ENCODE results near the gene RAPGEF4. TPM values are rescaled to one million over a fixed set of nuclear protein-coding genes. Genes with fewer than 3 reads are reported as not detected.
"Not testable (repeated sequence)": the region's sequence is repeated elsewhere in the genome, so short reads cannot be mapped to it uniquely, and the experiment has no call there.

The RAPGEF4 gene
- polyA plus RNA-seq, 12 donors: 2.1 to 16.7 (median 3.8) TPM; not detected in 1

DNA sequence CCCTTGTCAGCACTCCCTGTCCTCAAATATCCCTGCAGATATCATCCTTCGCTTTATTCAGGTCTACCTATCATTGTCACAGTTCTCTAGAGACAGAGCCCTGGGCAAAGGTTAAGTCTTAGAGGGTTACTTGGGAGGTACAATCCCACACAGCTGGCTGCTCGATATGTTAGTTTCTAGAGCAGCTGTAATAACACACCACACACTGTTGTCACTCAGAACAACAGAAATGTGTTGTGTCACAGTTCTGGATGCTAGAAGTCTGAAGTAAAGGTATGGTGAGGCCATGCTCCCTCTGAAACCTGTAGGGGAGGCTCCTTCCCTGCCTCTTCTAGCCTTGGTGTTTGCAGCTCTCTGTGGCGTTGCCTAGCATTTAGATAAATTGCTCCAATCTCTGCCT lies 9.9 kb upstream of the RAPGEF4 start:
- no peak for DNase-seq

DNA sequence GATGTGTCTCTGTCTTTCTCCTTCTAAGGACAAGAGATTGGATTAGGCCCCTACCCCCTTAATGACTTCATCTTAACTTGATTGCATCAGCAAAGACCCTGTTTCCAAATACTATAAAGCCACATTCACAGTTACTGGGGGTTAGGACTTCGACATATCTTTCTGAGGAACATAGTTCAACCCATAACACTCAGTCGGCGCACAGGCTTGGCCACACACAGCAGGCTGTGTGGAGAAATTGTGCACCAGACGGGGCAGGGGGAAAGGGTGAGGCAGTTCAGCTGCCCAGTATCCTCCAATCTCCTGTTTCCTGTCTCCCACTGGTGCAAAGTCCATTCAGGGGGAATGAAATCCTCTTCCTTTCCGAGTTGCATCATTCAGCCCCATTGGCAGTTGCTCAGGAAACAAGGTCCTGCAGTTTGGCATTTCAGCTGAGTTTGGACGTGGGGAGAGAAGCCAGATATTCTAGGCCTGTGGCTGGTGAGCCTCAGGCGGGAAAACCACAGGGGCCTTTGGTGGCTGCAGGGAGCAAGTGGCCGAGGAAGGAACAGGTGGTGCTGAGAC lies 9.4 kb upstream of the RAPGEF4 start:
- no peak for DNase-seq

DNA sequence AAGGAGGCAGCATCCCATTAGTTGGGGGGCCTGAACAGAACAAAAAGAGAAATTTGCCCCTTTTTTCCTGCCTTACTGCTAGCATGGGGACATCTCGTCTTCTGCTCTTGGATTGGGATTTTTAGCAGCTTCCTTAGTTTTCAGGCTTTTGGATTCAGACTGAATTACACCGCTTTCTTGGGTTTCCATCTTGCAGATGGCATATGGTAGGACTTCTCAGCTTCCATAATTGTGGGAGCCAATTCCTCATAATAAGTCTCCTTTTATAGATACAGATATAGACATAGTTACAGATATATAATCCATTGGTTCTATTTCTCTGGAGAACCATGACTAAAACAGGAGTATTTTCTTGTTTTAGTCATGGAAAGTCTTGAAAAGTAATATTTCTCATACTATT lies 5.2 kb upstream of the RAPGEF4 start:
- DNase-seq: no peak

DNA sequence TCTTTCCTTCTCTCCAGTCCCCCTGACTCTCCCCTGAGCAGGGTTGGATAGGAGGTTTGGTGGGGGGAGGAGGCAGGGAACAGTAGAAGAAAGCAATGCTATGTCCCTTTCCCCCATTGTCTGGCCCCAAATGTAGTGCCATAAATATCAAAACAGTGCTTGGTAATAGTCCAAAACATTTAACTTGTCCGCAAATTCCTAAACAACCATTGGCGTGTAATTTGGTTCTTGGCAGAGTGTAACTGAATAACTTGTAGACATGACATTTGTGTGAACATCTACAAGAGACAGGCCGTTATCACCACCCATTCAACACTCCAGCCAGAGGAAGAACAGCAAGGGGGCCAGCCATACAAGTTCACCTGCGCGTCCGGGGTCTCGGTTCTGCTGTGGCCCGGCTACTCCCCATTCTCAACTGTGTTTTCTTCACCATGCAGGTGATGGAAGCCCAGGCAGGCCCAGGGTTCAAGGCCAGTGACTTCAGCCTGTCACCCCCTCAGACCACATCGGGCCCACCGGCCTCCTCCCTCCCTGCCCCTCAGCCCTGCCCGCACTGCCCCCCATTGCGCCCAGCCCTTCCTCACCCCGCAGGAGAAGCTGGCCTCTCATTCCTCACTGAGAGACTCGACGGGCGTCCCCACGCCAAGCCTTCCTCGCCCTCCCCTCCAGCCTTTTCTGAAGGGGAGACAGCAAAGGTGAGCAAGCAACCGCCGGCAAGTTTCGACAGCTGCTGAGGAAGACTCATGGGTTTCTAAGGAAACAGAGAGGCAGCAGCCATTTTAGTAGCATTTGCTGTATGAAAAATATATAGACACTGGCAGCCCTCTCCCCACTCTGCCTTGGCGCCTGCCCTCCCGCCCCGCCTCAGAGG lies 699 bp upstream of the RAPGEF4 start:
- no peak for DNase-seq

- DNase-seq: no peak
Measured at GRCh38 chr2:172736424-172737174, 954 bp downstream of the RAPGEF4 start.

DNA sequence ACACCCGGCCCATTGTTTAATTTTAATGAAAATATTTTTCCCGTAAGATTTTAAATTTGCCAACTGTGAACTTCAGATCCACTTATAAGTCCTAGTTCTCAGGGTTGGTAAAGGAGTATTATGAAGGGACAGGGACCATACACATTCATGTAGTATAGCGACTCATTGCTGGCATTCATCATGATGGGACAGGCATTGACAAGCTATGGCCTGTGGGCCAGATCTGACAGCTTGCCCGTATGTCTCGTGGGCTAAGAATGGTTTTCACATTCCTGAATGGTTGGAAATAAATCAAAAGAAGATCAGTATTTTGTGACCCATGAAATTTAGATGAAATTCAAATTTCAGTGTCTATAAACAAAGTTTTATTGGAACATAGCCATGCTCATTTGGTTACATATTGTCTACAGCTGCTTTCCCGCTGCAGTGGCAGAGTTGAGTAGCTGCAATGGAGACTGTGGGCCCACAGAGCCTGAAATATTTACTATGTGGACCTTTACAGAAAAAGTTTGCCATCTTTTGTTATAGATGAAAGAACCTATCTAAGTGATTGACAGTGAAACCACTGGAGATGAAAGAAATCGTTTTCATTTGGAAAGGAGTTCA lies 4.1 kb downstream of the RAPGEF4 start:
- DNase-seq: no peak

- DNase-seq: no peak
Measured at GRCh38 chr2:172740856-172741255, 5.2 kb downstream of the RAPGEF4 start.

GRCh38 chr2:172742931-172743540 lies 7.4 kb downstream of the RAPGEF4 start:
- DNase-seq: no peak

DNA sequence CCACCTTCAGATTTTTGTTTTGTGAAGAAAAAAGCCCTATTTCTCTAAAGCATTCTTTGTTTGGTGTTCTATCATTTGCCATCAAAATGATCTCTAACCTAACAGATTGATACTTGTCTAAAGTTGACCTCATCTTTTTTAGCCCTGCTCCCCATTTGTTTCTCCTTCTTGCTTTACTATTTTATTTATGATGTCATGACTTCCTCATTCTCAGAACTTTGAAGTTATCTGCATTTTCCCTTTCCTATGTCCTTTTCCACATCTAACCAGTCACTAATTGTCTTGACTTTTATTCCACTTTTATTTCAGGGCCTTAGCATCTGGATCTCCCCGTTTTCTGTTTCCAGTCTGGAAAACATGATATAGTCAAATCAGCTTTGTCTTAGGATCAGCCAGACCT lies 8.3 kb downstream of the RAPGEF4 start:
- no peak for DNase-seq

DNA sequence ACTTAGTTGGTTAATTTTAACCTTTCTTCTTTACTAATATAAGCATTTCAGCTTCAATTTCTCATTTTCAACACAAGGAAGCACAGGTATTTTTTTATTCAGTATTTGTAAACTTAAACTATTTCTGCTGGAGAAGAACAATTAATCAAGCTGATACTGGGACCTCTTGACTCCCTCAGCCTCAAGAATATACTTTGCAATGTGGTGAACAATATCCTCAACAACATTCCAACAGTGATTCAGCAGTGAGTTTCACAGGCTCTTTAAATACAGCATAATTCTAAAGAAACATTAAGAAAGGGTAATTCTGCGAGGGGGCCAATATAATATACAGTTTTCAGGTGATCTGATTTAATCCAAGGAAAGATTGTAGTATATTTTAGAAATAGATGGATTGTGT lies 10.0 kb downstream of the RAPGEF4 start:
- DNase-seq: no peak

DNA sequence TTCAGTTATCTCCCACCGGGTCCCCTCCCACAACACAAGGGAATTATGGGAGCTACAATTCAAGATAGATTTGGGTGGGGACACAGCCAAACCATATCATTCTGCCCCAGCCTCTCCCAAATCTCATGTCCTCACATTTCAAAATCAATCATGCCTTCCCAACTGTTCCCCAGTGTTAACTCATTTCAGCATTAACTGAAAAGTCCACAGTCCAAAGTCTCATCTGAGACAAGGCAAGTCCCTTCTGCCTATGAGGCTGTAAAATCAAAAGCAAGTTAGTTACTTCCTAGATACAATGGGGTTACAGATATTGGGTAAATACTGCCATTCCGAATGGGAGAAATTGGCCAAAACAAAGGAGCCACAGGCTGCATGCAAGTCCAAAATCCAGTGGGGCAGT lies 12.9 kb downstream of the RAPGEF4 start:
- DNase-seq: not testable (repeated sequence)

DNA sequence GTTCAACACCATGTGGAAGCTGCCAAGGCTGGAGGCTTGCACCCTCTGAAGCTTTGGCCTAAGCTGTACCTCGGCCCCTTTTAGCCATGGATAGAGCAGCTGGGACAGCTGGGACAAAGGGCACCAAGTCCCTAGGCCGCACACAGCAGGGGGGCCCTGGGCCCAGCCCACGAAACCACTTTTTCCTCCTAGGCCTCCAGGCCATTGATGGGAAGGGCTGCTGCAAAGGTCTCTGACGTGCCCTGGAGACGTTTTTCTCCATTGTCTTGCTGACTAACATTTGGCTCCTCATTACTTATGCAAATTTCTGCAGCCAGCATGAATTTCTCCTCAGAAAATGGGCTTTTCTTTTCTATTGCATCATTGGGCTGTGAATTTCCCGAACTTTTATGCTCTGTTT lies 13.7 kb downstream of the RAPGEF4 start:
- no peak for DNase-seq

- DNase-seq: no peak
Measured at GRCh38 chr2:172751564-172751963, 15.9 kb downstream of the RAPGEF4 start.

DNA sequence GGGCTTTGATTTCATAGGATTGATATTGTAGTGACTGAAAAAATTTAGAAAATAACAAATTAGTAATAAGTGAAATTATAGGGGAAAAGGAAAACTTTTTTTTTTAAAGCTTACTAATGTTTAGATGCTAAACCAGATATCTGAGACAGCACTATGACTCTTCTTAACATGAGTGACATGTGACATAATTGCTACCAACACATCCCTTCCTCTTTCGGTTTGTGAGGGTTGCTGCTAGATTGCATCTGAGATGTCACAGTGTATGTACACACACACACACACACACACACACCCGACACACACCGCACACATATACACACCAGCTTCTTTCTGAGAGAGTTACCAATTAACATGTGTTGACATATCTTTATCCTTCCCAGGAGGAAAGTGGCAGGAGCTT lies 18.0 kb downstream of the RAPGEF4 start:
- no peak for DNase-seq

- DNase-seq: no peak
Measured at GRCh38 chr2:172759441-172759840, 23.8 kb downstream of the RAPGEF4 start.

GRCh38 chr2:172761306-172761705 lies 25.7 kb downstream of the RAPGEF4 start:
- DNase-seq: no peak

- DNase-seq: no peak
Measured at GRCh38 chr2:172762574-172762973, 26.9 kb downstream of the RAPGEF4 start.

GRCh38 chr2:172763079-172763478 lies 27.4 kb downstream of the RAPGEF4 start:
- DNase-seq: no peak

GRCh38 chr2:172765662-172766061 lies 30.0 kb downstream of the RAPGEF4 start:
- DNase-seq: no peak

DNA sequence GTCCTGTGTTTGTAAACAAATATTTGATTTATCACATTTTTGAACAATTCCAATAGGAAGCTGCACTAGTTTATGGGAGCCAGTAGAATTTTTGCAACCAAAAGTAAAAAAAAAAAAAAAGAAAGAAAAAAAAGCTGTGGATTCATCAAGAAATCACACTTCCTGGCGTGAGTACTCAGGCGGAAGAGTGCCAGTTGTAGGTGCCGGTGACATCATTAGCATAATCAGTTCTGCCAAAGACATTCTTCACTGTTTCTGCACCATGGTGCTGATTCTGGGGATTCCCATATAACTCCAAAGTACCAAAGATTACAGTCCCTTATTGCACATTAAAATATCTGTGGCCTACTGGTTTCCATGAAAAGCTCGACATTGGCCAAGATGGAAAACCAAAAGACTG lies 32.8 kb downstream of the RAPGEF4 start:
- no peak for DNase-seq

GRCh38 chr2:172769879-172770278 lies 34.2 kb downstream of the RAPGEF4 start:
- DNase-seq: no peak

GRCh38 chr2:172770887-172771286 lies 35.2 kb downstream of the RAPGEF4 start:
- DNase-seq: no peak

Measured in muscle of arm (tissue), 12 donors.